ENCODE data around the gene RNASE8.
"Not testable (repeated sequence)": the region's sequence is repeated elsewhere in the genome, so short reads cannot be mapped to it uniquely, and the experiment has no call there.

Gene RNASE8, protein sequence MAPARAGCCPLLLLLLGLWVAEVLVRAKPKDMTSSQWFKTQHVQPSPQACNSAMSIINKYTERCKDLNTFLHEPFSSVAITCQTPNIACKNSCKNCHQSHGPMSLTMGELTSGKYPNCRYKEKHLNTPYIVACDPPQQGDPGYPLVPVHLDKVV

GRCh38 chr14:21057803-21058675 lies at the start of gene RNASE8:
Gene RNASE8 (plus strand): TSS chr14:21057822. CDS start chr14:21057893, 71 bp downstream.
- no peak for DNase-seq (ENCODE audit: low read depth, low spot score)

DNA sequence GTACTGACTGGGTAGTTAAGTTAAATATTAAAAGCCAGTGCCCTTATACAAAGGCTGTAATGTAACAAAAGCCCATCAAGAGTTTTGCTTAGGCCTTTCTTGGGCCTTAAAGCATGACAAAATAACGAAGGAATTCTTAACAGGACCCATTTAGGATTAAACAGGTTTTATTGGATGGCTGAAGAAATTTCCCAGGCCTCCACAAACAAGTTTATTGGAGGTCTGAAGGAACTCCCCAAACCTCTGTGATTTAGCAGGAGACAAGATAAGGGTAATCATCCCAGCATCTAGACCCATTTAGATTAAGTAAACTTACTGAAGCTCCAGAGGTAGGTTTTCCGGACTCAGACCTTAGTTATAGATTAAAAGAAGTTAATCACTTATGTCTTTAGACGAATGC lies 47.9 kb upstream of the RNASE8 start:
- DNase-seq (ENCODE audit: low read depth, low spot score): not testable (repeated sequence)

GRCh38 chr14:21011136-21011535 lies 46.5 kb upstream of the RNASE8 start:
- no peak for DNase-seq (ENCODE audit: low read depth, low spot score)

DNA sequence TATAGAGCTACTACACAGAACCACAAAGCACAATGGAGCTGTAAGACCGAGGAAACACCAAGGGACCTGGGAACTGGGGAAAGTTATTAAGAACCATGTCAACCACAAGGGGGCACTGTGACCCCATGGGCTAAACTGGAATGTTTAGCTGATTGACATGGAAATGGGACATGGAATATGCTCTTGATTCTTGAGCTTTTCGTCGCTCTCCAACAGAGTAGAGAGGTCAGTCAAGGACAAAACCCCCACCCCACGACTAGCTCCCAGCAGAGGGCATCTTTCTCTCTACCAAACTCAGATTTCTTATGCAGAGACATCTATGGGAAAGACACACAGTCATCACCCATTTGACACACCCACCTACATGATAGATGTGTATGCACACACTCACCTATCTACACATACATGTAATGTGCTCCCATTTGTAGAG lies 42.8 kb upstream of the RNASE8 start:
- DNase-seq (ENCODE audit: low read depth, low spot score): no peak

- no peak for DNase-seq (ENCODE audit: low read depth, low spot score)
Measured at GRCh38 chr14:21015312-21015711, 42.3 kb upstream of the RNASE8 start.

- DNase-seq (ENCODE audit: low read depth, low spot score): no peak
Measured at GRCh38 chr14:21016413-21017190, 41.0 kb upstream of the RNASE8 start.

DNA sequence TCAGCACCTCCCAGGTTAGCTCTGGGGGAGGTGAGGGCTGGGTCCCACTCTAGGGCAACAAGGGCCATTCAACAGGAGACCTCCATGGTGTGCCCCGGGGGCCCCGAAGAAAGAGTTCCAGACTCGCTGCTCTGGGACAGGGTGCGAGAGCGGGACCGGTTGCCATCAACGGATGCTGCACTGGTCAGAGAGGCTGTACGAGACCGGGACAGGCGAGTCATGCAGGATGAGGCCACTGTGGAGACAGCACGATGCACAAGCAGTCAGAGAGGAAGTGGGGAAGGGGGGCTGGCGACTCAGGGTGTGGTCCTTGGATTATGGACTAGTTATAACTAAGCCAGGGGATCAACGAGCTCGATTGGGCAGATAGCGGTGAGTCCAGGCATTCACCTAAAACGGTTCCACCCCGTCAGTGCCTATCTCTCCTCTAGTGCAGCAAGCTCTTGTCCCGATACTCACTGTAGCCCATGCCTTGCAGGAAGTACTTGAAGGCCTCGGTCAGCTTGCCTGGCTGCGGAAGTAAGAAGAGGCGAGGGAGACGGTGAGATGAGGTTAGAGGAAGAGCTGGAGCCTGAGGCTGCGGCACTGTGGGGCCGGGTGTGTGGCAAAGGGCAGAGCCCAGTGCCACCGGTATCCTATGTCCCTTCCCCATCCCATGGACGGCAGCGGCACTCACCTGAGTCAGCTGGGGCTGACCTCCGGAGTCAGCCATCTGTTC lies 39.9 kb upstream of the RNASE8 start:
- DNase-seq (ENCODE audit: low read depth, low spot score): no peak

DNA sequence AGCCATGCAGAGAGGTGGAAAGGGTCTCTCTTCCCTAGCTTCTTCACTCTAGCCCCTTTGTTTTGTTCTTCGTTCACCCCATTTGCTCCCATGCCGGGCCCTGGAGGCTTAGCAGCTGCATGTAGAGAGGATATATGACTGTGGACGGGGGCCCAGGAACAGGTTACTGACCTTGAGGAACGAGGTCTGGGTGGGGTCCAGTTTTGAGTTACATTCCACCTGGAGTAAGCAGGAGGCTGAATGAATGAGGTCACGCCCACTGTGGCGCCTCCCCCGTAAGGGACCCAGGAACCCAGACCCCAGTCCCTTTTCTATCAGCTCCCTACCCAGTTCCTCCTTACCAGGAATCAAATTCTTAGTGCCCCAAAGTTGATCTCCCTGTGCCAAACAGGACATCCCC lies 39.3 kb upstream of the RNASE8 start:
- DNase-seq (ENCODE audit: low read depth, low spot score): no peak

- no peak for DNase-seq (ENCODE audit: low read depth, low spot score)
Measured at GRCh38 chr14:21018781-21019180, 38.8 kb upstream of the RNASE8 start.

DNA sequence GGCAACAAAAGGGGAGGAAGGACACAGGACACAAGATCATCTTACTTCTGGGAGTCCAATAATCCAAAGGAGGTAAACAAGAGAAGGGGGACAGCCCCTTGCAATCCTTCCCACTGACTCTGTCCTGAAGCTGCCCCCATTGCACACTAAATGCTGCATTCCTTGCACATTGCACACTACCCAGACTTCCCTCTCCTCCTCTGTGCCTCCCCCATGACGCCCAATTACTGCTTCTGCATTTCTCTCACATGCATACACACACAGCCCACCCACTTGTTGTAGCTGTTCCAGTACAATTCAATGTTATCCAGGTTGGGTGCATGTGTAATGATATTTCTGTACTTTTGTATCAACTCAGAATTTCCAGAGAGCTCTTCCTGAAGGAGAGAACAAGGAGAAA lies 38.3 kb upstream of the RNASE8 start:
- DNase-seq (ENCODE audit: low read depth, low spot score): no peak

DNA sequence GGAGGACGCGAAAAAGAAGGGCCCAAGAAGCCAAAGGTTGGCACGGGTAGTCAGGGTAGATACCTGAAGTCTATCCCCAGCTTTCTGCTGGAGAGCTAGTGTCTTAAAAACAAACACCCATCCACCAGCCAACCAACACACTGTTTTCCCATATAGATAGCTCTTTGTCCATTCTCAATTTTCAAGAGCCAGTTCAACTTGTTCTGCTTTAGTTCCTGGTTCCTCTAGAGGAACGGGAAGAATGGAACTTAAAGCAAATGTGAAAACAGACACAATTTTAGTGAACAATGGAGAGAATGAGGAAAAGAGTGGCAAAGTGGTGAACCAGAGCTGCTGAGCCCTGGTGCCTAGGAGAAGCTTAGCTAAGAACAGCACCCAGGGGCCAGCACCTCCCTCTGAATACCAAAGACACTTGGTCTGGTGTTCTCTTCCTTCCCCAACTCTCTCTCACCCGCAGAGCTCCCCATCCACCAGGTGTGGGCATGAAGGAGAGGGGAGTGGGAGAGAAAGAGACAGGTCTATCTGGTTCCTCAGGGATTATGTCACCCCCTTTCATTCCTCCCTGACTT lies 36.6 kb upstream of the RNASE8 start:
- no peak for DNase-seq (ENCODE audit: low read depth, low spot score)

- DNase-seq (ENCODE audit: low read depth, low spot score): no peak
Measured at GRCh38 chr14:21022686-21023085, 34.9 kb upstream of the RNASE8 start.

- no peak for DNase-seq (ENCODE audit: low read depth, low spot score)
Measured at GRCh38 chr14:21023174-21023573, 34.4 kb upstream of the RNASE8 start.

DNA sequence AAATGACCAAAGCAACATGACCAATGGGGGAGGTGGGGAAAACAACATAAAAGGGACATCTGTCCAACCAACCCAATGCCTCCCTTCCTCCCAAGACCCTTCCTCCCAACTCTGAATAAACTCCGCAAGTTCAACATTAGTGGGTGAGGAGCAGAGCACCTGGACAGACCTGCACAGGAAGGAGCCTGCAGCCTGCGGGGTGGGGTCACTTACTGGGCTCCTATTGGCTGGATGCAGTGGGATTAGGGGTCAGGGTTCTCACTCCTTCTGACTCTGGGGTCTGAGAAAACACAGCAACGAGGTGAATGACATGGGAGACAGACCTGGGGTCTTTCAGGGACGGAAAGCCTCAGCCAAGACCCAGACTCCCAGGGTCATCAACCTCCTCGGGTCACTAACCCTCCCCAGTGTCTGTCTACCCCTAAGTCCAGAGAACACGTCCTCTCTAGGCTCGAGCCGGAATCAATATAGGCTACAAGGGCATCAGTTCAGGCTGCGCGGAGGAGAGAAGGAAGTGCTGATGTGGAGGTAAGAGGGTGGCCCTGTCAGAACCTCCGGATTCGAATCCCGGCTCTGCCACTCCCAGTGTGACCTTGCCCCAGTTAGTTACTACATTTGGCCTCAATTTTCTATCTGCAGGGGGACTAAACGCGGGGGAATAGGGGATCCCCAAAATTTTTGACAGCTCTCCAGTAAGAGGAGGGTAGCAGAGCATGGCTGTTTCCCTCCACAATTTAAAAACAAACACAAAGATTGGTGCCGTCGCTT lies 33.6 kb upstream of the RNASE8 start:
- no peak for DNase-seq (ENCODE audit: low read depth, low spot score)

- DNase-seq (ENCODE audit: low read depth, low spot score): no peak
Measured at GRCh38 chr14:21024585-21025370, 32.8 kb upstream of the RNASE8 start, which contains the start of gene NDRG2. Gene NDRG2 (minus strand): TSS chr14:21025061. CDS start chr14:21023315, 1,746 bp downstream.

DNA sequence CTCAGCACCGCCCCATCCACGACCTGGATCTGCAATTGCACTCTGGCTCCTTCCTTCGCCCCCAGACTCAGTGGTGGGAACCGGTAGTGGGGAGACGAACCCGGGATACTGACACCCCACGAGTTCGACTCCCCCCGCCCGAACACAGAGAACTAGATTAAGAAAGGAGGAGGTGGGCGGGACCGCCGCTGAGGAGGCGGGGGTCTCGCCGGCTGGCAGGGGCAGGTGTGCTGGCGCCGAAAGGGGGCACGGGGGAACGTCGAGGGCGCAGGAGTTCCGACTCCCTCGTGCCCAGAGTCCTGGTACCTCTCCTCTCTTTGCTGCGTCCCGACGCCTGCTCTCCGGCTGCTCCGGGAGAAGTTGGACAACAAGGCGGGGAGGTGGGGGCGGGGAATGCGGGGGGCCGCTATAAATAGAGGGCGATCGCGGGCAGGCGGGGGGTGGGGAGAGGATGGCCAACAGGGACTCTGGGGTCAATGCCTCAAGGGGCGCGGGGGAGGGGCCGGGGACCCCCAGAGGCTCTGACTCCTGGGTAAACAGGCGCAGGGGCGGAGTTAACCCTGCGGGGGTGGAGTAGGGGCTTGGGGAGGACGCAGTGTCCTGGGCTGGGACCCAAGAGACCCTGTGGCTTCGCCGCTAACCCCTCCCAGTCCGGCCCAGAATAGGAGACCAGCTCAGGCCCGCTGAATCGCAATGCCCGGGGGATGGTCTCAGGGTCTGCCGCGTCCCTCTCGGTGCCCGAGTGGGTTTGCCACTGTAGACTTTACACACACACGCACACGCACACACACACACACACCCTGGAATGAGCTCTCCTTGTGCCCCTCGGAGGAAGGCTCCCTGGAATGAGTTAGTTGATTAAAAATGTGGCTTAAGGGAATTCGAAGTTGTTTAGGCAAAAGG lies 32.0 kb upstream of the RNASE8 start:
- DNase-seq (ENCODE audit: low read depth, low spot score): no peak

DNA sequence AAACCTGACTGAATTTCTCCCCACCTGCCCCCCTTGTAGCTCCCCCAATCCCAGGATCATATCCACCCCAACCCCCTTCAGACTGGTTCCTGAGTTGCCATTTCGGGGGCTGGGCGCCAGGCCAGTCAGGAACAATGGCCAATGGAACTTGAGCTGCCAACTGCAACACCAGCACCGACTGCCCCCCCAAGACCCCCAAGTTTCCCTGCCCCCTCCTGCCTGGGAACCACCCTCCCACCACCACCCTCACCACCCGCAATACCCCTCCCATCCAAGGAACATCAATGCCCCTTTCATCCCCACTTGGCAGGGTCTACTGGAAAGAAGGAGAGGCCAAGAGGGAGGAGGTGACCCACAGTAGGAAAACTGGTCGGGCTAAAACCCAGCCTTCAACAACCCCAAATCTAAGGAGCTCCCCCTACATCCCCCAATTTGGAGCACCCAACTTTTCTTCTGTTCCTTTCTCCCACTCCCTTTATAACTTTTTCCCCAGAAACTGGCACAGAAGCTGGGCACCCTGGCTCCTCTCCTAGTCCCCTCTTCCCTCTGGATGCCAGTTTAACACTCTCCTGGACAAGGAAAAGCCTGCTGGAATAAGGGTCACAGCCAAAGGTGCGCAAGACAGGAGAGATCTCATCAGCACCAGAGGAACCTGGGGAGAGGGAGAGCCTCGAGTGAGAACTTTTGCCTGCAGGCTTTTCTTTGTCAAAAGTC lies 31.2 kb upstream of the RNASE8 start:
- DNase-seq (ENCODE audit: low read depth, low spot score): no peak

DNA sequence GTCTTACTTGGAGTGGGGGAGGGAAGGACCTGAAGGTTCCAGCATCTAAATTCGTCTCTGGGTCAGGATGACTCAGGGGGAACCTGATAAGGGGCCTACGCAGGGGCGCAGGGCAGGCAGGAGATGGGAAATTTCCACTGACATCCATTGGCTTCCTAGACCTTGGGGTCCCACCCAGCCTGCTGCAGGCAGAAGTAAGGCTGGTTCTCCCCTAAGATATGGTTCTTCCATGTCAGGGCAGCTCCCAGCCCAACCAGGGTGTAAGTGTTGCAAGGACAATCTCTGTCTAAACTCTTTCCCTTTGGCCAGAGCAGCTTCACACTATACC lies 30.7 kb upstream of the RNASE8 start:
- no peak for DNase-seq (ENCODE audit: low read depth, low spot score)
